ENCODE measurements around the gene KRTAP2-3.
"Not testable (repeated sequence)": the region's sequence is repeated elsewhere in the genome, so short reads cannot be mapped to it uniquely, and the experiment has no call there.

KRTAP2-3 gene

DNA sequence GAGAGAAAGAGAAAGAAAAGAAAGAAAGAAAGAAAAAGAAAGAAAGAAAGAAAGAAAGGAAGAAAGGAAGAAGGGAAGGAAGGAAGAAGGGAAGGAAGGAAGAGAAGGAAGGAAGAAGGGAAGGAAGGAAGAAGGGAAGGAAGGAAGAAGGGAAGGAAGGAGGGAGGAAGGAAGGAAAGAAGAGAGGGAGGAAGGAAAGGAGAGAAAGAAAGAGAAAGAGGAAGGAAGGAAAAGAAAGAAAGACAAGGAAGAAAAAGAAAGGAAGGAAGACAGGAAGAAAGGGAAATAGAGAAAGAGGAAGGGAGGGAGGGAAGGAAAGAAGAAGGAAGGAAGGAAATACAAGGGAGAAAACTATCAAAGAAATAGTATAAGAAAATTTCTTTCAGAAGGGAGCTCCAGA, 16.9 kb upstream of the KRTAP2-3 start:
- Histone ChIP-seq H3K36me3 (no peaks in the 10 kb centered on the region), H3K27me3 (peaks cover 6% of the 10 kb centered on the region), H3K4me1 (no peaks in the 10 kb centered on the region), H3K4me3 (ENCODE audit: low read depth, low read length) (no peak overlapping the region), H3K9me3 (no peaks in the 10 kb centered on the region)
- TF ChIP-seq, protein P1, sequence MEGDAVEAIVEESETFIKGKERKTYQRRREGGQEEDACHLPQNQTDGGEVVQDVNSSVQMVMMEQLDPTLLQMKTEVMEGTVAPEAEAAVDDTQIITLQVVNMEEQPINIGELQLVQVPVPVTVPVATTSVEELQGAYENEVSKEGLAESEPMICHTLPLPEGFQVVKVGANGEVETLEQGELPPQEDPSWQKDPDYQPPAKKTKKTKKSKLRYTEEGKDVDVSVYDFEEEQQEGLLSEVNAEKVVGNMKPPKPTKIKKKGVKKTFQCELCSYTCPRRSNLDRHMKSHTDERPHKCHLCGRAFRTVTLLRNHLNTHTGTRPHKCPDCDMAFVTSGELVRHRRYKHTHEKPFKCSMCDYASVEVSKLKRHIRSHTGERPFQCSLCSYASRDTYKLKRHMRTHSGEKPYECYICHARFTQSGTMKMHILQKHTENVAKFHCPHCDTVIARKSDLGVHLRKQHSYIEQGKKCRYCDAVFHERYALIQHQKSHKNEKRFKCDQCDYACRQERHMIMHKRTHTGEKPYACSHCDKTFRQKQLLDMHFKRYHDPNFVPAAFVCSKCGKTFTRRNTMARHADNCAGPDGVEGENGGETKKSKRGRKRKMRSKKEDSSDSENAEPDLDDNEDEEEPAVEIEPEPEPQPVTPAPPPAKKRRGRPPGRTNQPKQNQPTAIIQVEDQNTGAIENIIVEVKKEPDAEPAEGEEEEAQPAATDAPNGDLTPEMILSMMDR (IDR thresholded peaks at IDR 0.05; ENCODE audit: low read depth, low read length): no peak
- no peak for DNase-seq

DNA sequence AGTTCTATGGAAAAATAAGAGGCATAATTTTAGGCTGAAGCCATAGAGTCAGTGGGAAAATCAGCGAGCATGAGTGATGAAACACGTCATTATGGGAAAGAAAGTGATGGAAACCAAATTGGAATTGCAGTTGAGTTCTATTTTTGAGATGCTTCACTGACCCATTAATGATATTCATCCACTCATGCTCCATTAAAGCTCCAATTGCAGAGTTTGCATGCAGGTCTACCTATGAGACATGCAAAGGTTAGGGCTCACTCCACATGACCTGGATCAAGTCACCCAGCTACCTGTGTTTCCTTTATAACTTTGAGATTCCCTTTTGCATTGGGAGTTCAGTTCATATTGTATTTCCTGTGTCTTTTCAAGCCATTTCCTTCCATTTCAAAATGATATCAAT, 13.8 kb upstream of the KRTAP2-3 start:
- no peak overlapping the region for H3K4me3 ChIP-seq (ENCODE audit: low read depth, low read length)
- H3K9me3 ChIP-seq: no peaks in the 10 kb centered on the region
- DNase-seq: no peak
- TF ChIP-seq, protein P1 (IDR thresholded peaks at IDR 0.05; ENCODE audit: low read depth, low read length): no peak
- no peaks in the 10 kb centered on the region; the same call in none of the 2 replicates for H3K27me3 ChIP-seq
- H3K4me1 ChIP-seq: no peaks in the 10 kb centered on the region
- no peaks in the 10 kb centered on the region for H3K36me3 ChIP-seq

DNA sequence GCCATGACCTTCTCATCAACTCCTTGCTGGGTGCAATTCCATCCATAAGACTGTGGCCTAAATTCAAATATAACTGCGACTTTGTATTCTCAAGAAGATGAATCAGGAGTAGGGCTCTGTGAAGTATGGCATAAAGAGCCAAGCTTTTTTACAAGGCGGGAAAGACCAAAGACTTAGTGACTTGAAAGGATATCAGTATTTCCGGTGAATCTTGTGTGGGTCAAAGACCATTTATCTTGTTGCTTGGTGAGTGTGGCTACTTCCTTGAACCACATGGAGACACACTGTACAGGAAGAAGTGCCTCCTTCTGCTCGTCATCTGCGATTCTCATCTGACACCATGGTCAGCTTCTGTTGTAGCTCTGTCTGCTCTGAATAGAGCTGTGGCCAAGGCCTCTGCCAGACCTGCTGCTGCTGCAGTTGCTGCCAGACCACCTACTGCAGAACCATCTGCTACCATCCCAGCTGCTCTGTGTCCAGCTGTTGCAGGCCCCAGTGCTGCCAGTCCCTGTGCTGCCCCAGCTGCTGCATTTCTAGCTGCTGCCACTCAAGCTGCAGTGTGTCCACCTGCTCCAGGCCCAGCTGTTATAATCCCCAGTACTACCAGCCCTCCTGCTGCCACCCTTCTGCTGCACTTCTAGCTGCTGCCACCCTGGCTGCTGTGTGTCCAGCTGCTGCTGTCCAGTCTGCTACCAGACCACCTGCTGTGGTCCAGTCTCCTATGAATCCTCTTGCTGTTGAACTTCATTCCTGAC, 11.9 kb upstream of the KRTAP2-3 start:
- H3K9me3 ChIP-seq: no peaks in the 10 kb centered on the region
- no peaks in the 10 kb centered on the region for H3K36me3 ChIP-seq
- TF ChIP-seq, protein P1 (IDR thresholded peaks at IDR 0.05; ENCODE audit: low read depth, low read length): no peak
- H3K4me3 ChIP-seq (ENCODE audit: low read depth, low read length): no peak overlapping the region
- DNase-seq: no peak
- no peaks in the 10 kb centered on the region for H3K4me1 ChIP-seq
- no peaks in the 10 kb centered on the region; the same call in none of the 2 replicates for H3K27me3 ChIP-seq

DNA sequence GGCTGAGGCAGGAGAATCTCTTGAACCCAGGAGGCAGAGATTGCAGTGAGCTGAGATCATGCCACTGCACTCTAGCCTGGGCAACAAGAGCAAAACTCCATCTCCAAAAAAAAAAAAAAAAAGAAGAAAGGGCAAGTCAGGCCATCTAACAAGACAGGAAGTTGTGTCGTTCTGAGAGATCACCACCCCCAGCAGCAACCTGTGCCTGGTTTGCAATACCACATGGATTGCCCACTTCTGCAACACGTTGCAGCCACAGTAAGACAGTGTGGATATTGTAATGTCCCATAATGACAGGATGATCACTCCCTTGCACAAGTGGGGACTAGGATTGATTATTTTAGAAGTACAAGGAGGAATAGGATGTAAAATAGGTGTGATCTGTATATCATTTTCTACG, 9.1 kb upstream of the KRTAP2-3 start:
- H3K27me3 ChIP-seq: no peaks in the 10 kb centered on the region; the same call in none of the 2 replicates
- TF ChIP-seq, protein P1 (IDR thresholded peaks at IDR 0.05; ENCODE audit: low read depth, low read length): no peak
- H3K36me3 ChIP-seq: no peaks in the 10 kb centered on the region
- no peak for DNase-seq
- no peaks in the 10 kb centered on the region for H3K4me1 ChIP-seq
- H3K4me3 ChIP-seq (ENCODE audit: low read depth, low read length): no peak overlapping the region
- H3K9me3 ChIP-seq: no peaks in the 10 kb centered on the region

DNA sequence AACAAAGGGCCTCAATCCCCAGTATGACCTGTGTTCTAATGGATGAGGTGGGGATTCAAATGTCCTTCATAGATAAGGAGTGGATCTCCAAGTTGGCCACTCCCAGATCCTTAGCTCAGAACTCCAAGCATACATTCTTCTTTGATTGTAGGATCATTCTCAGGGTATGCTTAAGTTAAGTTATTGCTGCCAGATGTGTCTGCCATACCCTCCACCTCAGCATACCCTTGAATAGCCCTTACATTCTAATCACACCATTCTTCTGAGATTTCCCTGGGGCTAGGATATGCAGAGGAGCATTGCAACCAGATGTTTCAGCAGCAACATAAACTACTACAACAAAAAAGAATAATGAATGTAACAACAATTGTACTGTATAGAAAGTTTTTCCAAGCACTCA, 7.4 kb upstream of the KRTAP2-3 start:
- Histone ChIP-seq H3K9me3 (no peaks in the 10 kb centered on the region), H3K4me3 (ENCODE audit: low read depth, low read length) (no peak overlapping the region), H3K4me1 (no peaks in the 10 kb centered on the region), H3K27me3 (no peaks in the 10 kb centered on the region; the same call in 1 of the 2 replicates), H3K36me3 (no peaks in the 10 kb centered on the region)
- TF ChIP-seq, protein P1 (IDR thresholded peaks at IDR 0.05; ENCODE audit: low read depth, low read length): no peak
- DNase-seq: no peak

DNA sequence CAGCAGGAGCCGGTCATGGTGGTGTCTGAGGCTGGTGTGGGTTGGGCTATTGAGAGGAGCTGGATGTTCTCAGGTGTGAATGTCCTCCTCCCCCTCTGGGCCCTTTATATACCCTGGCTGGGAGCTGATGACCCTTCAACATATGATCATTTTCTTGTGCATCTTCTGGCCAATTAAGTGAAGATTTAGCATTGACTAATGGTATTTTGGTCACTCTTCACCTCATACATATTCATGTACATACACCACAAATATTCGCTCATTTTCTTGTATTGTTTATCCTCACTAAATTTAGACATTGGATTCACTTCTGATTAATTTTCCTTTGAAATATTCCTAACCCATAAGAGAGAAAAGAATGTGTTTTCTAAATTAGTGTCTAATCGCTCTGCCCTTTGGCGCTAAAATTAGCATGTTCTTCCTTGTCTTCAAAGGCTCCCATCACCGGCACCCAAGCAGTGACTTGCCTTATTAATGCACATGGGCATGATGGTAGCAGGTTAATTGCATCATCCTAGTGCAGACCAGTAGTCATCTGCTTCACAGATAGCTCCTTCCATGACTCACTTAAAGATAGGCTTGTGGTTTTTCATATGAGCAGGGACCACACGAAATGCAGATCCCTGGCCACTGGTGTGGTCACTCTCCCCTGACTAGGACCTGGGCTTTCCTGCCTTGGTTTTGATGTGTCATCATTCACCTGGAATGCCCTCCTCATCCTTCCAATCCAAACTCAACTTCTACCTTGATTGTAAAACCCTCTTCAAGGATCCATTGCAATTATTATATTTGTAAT, 6.1 kb upstream of the KRTAP2-3 start, which contains the start of gene KRTAP2-4:
Gene KRTAP2-4, minus strand, starts transcription at position 51 of the 796 bp plus-strand sequence. Its CDS starts 34 bp downstream, at position 17.
- DNase-seq: no peak
- Histone ChIP-seq H3K9me3 (no peaks in the 10 kb centered on the region), H3K4me3 (ENCODE audit: low read depth, low read length) (no peak within 1 kb of the TSS), H3K4me1 (no peaks in the 10 kb centered on the region), H3K36me3 (no peaks in the 10 kb centered on the region), H3K27me3 (no peaks in the 10 kb centered on the region; the same call in 1 of the 2 replicates)
- TF ChIP-seq, protein P1 (IDR thresholded peaks at IDR 0.05; ENCODE audit: low read depth, low read length): no peak

DNA sequence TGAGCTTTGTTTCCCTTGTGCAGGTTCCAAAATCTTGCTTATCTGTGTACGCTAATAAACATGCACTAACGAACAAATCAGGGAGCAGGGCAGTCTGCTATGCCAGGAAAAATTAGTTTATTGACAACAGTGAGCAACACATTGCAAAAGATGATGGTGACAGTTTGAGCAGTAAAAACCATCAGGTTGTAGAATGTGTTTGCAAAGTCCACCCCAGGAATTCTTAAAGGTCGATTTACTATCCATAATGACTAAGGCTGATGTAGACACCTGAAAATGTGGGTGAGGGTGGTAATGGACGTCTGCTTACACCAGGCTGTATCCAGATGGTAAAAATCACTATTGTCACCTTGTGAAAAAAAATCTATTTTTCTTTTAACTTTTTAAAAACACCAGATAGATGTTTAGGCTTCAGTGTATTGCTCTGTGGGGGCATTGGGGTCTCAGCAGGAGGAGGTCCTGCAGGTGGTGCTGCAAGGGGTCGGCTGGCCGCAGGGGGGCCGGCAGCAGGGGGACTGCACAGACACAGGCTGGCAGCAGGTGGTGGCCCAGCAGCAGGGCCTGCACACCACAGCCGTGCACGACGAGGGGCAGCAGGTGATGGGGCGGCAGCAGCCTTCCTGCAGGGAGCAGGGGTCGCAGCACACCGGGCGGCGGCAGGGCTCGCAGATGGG, 5.2 kb upstream of the KRTAP2-3 start:
- not testable (repeated sequence) for DNase-seq; H3K4me1 ChIP-seq; H3K9me3 ChIP-seq; H3K27me3 ChIP-seq; H3K4me3 ChIP-seq (ENCODE audit: low read depth, low read length); H3K36me3 ChIP-seq

All from BE2C (cell line).